SK-N-SH treated with all-trans-retinoic acid at 6 μM for 48 hours (cell line): ENCODE results near the gene TMEM59.

Experiments
- ATAC-seq: fragments of 200-7000 bp; cut with Tn5 transposase; 3 replicates; pipeline ENCODE4 v1.9.1; 2020; ENCODE audit warnings: mild to moderate bottlenecking, moderate library complexity
- ARNTL ChIP-seq: fragments of 450-650 bp; formaldehyde crosslinking; IDR thresholded peaks from 2 replicates; pipeline ENCODE4 v1.5.0; 2020; ENCODE audit warnings: low read depth, mild to moderate bottlenecking, moderate library complexity, borderline replicate concordance
- BACH2 ChIP-seq: fragments of 250-450 bp; sonication (Bioruptor Pico); IDR thresholded peaks from 2 replicates; pipeline ENCODE4 v1.9.0; 2021; ENCODE audit warnings: mild to moderate bottlenecking, borderline replicate concordance
- CREB5 ChIP-seq: fragments of 250-450 bp; sonication (Bioruptor Pico); IDR thresholded peaks from 2 replicates; pipeline ENCODE4 v1.5.1; 2020; ENCODE audit warnings: low read depth, mild to moderate bottlenecking, moderate library complexity
- ESRRG ChIP-seq: fragments of 250-450 bp; sonication (Bioruptor Pico); IDR thresholded peaks from 2 replicates; pipeline ENCODE4 v1.6.1; 2021; ENCODE audit warnings: mild to moderate bottlenecking
- GLIS3 ChIP-seq: fragments of 250-450 bp; sonication (Bioruptor Pico); IDR thresholded peaks from 2 replicates; pipeline ENCODE4 v1.5.0; 2020; ENCODE audit warnings: mild to moderate bottlenecking, moderate library complexity
- ISL1 ChIP-seq: fragments of 250-450 bp; sonication (Bioruptor Pico); IDR thresholded peaks from 2 replicates; pipeline ENCODE4 v2.1.2; 2022; ENCODE audit warnings: mild to moderate bottlenecking, moderate library complexity
- OSR1 ChIP-seq: fragments of 250-450 bp; sonication (Bioruptor Pico); IDR thresholded peaks from 2 replicates; pipeline ENCODE4 v1.8.0; 2022; ENCODE audit warnings: moderate library complexity, mild to moderate bottlenecking, inconsistent platforms
- PPARA ChIP-seq: fragments of 250-450 bp; sonication (Bioruptor Pico); IDR thresholded peaks from 2 replicates; pipeline ENCODE4 v1.5.0; 2020; ENCODE audit warnings: mild to moderate bottlenecking, borderline replicate concordance
- RARB ChIP-seq: fragments of 250-450 bp; sonication (Bioruptor Pico); IDR thresholded peaks from 2 replicates; pipeline ENCODE4 v1.8.0; 2021; ENCODE audit warnings: mild to moderate bottlenecking, moderate library complexity
- SNAI2 ChIP-seq: fragments of 250-450 bp; sonication (Bioruptor Pico); IDR thresholded peaks from 2 replicates; pipeline ENCODE4 v1.5.0; 2020; ENCODE audit warnings: mild to moderate bottlenecking, moderate library complexity
- TCF4 ChIP-seq: fragments of 250-450 bp; sonication (Bioruptor Pico); IDR thresholded peaks from 2 replicates; pipeline ENCODE4 v1.8.0; 2021; ENCODE audit warnings: mild to moderate bottlenecking, moderate library complexity, borderline replicate concordance
- TOX ChIP-seq: fragments of 250-450 bp; sonication (Bioruptor Pico); IDR thresholded peaks from 2 replicates; pipeline ENCODE4 v1.8.0; 2021; ENCODE audit warnings: mild to moderate bottlenecking, moderate library complexity, borderline replicate concordance
- TSHZ2 ChIP-seq: fragments of 250-450 bp; sonication (Bioruptor Pico); IDR thresholded peaks from 2 replicates; pipeline ENCODE4 v1.5.0; 2020; ENCODE audit warnings: mild to moderate bottlenecking, moderate library complexity
- ZC3H10 ChIP-seq: fragments of 250-450 bp; sonication (Bioruptor Pico); IDR thresholded peaks from 2 replicates; pipeline ENCODE4 v1.5.1; 2021; ENCODE audit warnings: mild to moderate bottlenecking, moderate library complexity
- ZFP3 ChIP-seq: fragments of 250-450 bp; sonication (Bioruptor Pico); IDR thresholded peaks from 2 replicates; pipeline ENCODE4 v1.5.0; 2020; ENCODE audit warnings: mild to moderate bottlenecking, moderate library complexity
- ZFP30 ChIP-seq: fragments of 450-650 bp; formaldehyde crosslinking; IDR thresholded peaks from 2 replicates; pipeline ENCODE4 v1.5.0; 2022; ENCODE audit warnings: mild to moderate bottlenecking, moderate library complexity
- ZNF70 ChIP-seq: fragments of 450-650 bp; formaldehyde crosslinking; IDR thresholded peaks from 2 replicates; pipeline ENCODE4 v1.5.0; 2020; ENCODE audit warnings: mild to moderate bottlenecking, moderate library complexity
- ZNF8 ChIP-seq: fragments of 450-650 bp; formaldehyde crosslinking; IDR thresholded peaks from 2 replicates; pipeline ENCODE4 v1.5.0; 2020; ENCODE audit warnings: mild to moderate bottlenecking, moderate library complexity
- TF ChIP-seq, protein P1 (sequence below): fragments of 250-450 bp; sonication (Bioruptor Pico); IDR thresholded peaks from 2 replicates; pipeline ENCODE4 v1.8.0; 2021; ENCODE audit warnings: low read depth, mild to moderate bottlenecking, moderate library complexity, borderline replicate concordance
- TF ChIP-seq, protein P2 (sequence below): fragments of 250-450 bp; sonication (Bioruptor Pico); IDR thresholded peaks from 2 replicates; pipeline ENCODE4 v1.8.0; 2020; ENCODE audit warnings: mild to moderate bottlenecking, moderate library complexity, borderline replicate concordance

TMEM59 gene

DNA sequence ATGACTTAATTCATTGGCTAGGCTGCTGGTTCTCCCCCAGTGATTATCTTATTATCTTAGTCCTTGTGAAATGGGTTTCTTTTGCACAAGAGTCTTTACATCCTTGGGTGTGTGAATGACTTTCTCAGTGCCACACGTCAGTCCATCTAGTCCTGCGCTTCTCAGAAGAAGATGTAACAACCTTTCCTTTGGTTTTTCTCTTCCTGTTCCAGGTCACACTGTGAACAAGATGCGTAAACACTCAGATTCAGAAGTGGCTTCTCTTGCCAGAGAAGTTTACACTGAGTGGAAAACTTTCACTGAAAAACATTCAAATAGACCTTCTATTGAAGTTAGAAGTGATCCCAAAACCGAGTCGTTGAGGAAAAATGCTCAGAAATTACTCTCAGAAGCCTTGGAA is 35.4 kb upstream of the TMEM59 start (continued):
- TF ChIP-seq TSHZ2 (CRISPR knock-in tag), result no peak
- no peak for TF ChIP-seq ZFP3 (CRISPR knock-in tag)
- no peak for TF ChIP-seq SNAI2 (CRISPR knock-in tag)
- TF ChIP-seq, protein P1, sequence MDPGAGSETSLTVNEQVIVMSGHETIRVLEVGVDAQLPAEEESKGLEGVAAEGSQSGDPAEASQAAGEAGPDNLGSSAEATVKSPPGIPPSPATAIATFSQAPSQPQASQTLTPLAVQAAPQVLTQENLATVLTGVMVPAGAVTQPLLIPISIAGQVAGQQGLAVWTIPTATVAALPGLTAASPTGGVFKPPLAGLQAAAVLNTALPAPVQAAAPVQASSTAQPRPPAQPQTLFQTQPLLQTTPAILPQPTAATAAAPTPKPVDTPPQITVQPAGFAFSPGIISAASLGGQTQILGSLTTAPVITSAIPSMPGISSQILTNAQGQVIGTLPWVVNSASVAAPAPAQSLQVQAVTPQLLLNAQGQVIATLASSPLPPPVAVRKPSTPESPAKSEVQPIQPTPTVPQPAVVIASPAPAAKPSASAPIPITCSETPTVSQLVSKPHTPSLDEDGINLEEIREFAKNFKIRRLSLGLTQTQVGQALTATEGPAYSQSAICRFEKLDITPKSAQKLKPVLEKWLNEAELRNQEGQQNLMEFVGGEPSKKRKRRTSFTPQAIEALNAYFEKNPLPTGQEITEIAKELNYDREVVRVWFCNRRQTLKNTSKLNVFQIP (CRISPR knock-in tag), result no peak
- no peak for TF ChIP-seq TOX (CRISPR knock-in tag)

- no peak for ATAC-seq
- TF ChIP-seq OSR1 (no peak), ZFP3 (CRISPR knock-in tag) (no peak), RARB (no peak), ZNF8 (CRISPR knock-in tag) (no peak), ESRRG (CRISPR knock-in tag) (no peak), ZC3H10 (no peak), GLIS3 (CRISPR knock-in tag) (no peak), PPARA (CRISPR knock-in tag) (no peak), CREB5 (CRISPR knock-in tag) (no peak)
Measured at GRCh38 chr1:54086754-54087153, 33.8 kb upstream of the TMEM59 start.

- no peak for ATAC-seq
- TF ChIP-seq TOX (CRISPR knock-in tag), result no peak
- no peak for TF ChIP-seq OSR1
- TF ChIP-seq TCF4 (CRISPR knock-in tag), result no peak
- TF ChIP-seq, protein P2, sequence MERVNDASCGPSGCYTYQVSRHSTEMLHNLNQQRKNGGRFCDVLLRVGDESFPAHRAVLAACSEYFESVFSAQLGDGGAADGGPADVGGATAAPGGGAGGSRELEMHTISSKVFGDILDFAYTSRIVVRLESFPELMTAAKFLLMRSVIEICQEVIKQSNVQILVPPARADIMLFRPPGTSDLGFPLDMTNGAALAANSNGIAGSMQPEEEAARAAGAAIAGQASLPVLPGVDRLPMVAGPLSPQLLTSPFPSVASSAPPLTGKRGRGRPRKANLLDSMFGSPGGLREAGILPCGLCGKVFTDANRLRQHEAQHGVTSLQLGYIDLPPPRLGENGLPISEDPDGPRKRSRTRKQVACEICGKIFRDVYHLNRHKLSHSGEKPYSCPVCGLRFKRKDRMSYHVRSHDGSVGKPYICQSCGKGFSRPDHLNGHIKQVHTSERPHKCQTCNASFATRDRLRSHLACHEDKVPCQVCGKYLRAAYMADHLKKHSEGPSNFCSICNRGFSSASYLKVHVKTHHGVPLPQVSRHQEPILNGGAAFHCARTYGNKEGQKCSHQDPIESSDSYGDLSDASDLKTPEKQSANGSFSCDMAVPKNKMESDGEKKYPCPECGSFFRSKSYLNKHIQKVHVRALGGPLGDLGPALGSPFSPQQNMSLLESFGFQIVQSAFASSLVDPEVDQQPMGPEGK (CRISPR knock-in tag), result no peak
- TF ChIP-seq ZC3H10, result no peak
- no peak for TF ChIP-seq ZNF8 (CRISPR knock-in tag)
- TF ChIP-seq GLIS3 (CRISPR knock-in tag), result no peak
Measured at GRCh38 chr1:54084794-54085193, 31.8 kb upstream of the TMEM59 start.

DNA sequence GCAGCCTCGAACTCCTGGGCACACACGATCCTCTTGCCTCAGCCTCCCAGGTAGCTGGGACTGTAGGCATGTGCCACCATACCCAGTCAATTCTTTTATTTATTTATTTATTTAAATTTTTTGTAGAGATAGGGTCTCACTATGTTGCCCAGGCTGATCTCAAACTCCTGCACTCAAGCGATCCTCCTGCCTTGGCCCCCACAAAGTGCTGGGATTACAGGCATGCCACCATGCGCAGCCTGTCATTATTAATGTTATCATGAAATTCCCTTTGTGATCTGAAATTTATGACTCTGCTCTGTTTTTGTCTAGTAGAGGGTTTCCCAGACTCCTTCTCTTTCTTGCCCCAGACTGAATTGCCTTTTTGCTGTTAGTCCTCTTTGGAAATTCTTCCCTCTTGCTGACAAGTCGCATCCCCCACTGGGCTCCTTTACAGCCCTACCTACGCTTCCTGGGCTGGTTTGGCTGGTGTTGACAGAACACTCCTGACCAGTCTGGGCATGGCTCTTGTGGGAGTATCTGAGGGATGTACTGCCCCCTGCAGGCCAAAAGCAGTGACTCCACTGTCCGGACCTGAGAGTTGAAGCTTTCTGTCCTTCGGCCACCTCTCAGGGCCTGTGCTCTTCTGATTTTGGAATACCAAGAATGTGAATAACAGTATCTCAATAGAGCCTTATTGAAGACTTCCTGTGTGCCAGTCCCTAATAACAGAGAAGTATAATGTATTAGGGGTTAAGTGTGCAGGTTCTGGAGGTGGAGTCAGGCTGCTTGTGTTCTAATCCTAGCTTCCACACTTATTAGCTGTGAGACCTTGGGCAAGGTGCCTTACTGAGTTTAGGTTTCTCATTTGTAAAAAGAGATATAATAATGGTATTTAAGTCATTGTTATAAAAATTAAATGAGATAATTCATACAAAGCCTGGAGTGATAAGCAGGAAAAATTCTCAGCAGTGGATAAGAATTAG is 28.6 kb upstream of the TMEM59 start:
- peak; percentile 99 for ATAC-seq
- TF ChIP-seq TSHZ2 (CRISPR knock-in tag), result no peak
- no peak for TF ChIP-seq CREB5 (CRISPR knock-in tag)
- no peak for TF ChIP-seq PPARA (CRISPR knock-in tag)
- TF ChIP-seq TCF4 (CRISPR knock-in tag), result no peak
- no peak for TF ChIP-seq GLIS3 (CRISPR knock-in tag)
- TF ChIP-seq ZNF70 (CRISPR knock-in tag), result no peak
- TF ChIP-seq ZFP3 (CRISPR knock-in tag), result no peak
- no peak for TF ChIP-seq ARNTL (CRISPR knock-in tag)
- TF ChIP-seq BACH2 (CRISPR knock-in tag), result no peak
- TF ChIP-seq ZC3H10, result no peak
- no peak for TF ChIP-seq ESRRG (CRISPR knock-in tag)
- TF ChIP-seq, protein P1 (CRISPR knock-in tag), result no peak
- no peak for TF ChIP-seq ZFP30
- no peak for TF ChIP-seq ISL1 (CRISPR knock-in tag)
